HCT116 (cell line): ENCODE results near the gene SNX2. TPM values are rescaled to one million over a fixed set of nuclear protein-coding genes. Genes with fewer than 3 reads are reported as not detected.

Source experiments
- ATAC-seq: fragments of 200-7000 bp; cut with Tn5 transposase; 2 replicates; pipeline ENCODE4 v1.9.1; 2020; ENCODE audit warnings: mild to moderate bottlenecking, moderate library complexity
- BruUV-seq: library from RNA; stranded (reverse); fragments of 400-500 nt; replicated peaks from 2 replicates; lab custom pipeline; 2021; lab: Mats Ljungman, UMichigan
- CTCF ChIA-PET: fragments of 300-600 bp; sonication (Branson Sonifier 250); formaldehyde crosslinking; loops from one replicate; lab custom pipeline; 2021; ENCODE audit warnings: antibody characterized with exemption; lab: Charles Lee
- POLR2A ChIA-PET: fragments of 300-600, 350-600 bp; sonication (Branson Sonifier 250); formaldehyde crosslinking; loops from one replicate; lab custom pipeline; 2021; ENCODE audit warnings: antibody characterized with exemption; lab: Charles Lee
- RAD21 ChIA-PET, 2 experiments: fragments of 300-600 bp; sonication (Branson Sonifier 250); formaldehyde crosslinking; loops; one replicate each; lab custom pipeline; 2023; ENCODE audit warnings: low total read pairs in 2 of 2; ENCODE audit not compliant: uncharacterized antibody in 2 of 2, unreplicated experiment in 2 of 2, low non-redundant PET in 1 of 2; lab: Charles Lee
- DNase-seq: peaks from one replicate; pipeline ENCODE4 v3.0.0-alpha.2; 2010; ENCODE audit warnings: low read depth, low spot score
- H2AFZ ChIP-seq: fragments of 200-600 bp; shearing (Covaris generic), sonication (generic); 2 replicates; pipeline ENCODE4 v1.6.1; 2017; ENCODE audit warnings: low read depth, mixed run types, mixed read lengths, antibody characterized with exemption, low read length; ENCODE audit not compliant: poor library complexity, severe bottlenecking
- H3K27ac ChIP-seq: 2 replicates; pipeline ENCODE4 v1.5.1; 2012; ENCODE audit warnings: low read depth, low read length
- H3K27me3 ChIP-seq: fragments of 200-600 bp; sonication (generic); 2 replicates; pipeline ENCODE4 v1.6.1; 2016; ENCODE audit warnings: mixed run types, low read length, mixed read lengths; ENCODE audit not compliant: insufficient read depth
- H3K36me3 ChIP-seq, 2 experiments: fragments of 200-500 bp in 1 of 2; fragments of 200-600 bp in 1 of 2; sonication (Bioruptor generic) in 1 of 2; sonication (generic) in 1 of 2; 2 replicates each; pipeline versions ENCODE4 v1.5.1 to v1.6.1; 2014 to 2016; ENCODE audit warnings: low read length in 2 of 2, inconsistent platforms in 1 of 2, mixed read lengths in 1 of 2, mixed run types in 1 of 2; ENCODE audit not compliant: insufficient read depth in 2 of 2, control insufficient read depth in 1 of 2
- H3K4me1 ChIP-seq, 2 experiments: fragments of 200-600 bp in 1 of 2; sonication (generic) in 1 of 2; 2 replicates each; pipeline versions ENCODE4 v1.5.1 to v1.6.1; 2012 to 2017; ENCODE audit warnings: low read length in 2 of 2, inconsistent platforms in 1 of 2, mild to moderate bottlenecking in 1 of 2, mixed read lengths in 1 of 2, mixed run types in 1 of 2, moderate library complexity in 1 of 2; ENCODE audit not compliant: insufficient read depth in 2 of 2, control insufficient read depth in 1 of 2
- H3K4me2 ChIP-seq: fragments of 200-600 bp; sonication (generic); 2 replicates; pipeline ENCODE4 v1.6.1; 2017; ENCODE audit warnings: mixed run types, low read length, mixed read lengths
- H3K4me3 ChIP-seq, 2 experiments: fragments of 200-600 bp in 1 of 2; sonication (generic) in 1 of 2; replicated peaks in 1 of 2; 2 replicates each; pipeline ENCODE4 v1.5.1; 2011 to 2016; ENCODE audit warnings: low read length in 2 of 2, control low read depth in 1 of 2, low read depth in 1 of 2, mild to moderate bottlenecking in 1 of 2, mixed read lengths in 1 of 2, mixed run types in 1 of 2
- H3K79me2 ChIP-seq: fragments of 200-600 bp; sonication (generic); 2 replicates; pipeline ENCODE4 v1.6.1; 2017; ENCODE audit warnings: mild to moderate bottlenecking, mixed run types, low read length, moderate library complexity, mixed read lengths; ENCODE audit not compliant: insufficient read depth
- H3K9ac ChIP-seq: fragments of 200-600 bp; sonication (generic); 2 replicates; pipeline ENCODE4 v1.6.1; 2016; ENCODE audit warnings: low read length, mixed read lengths
- H3K9me2 ChIP-seq: fragments of 200-600 bp; sonication (generic), shearing (Covaris generic); 2 replicates; pipeline ENCODE4 v1.6.1; 2017; ENCODE audit warnings: mixed run types, mild to moderate bottlenecking, moderate library complexity; ENCODE audit not compliant: insufficient read depth
- H3K9me3 ChIP-seq, 2 experiments: fragments of 200-500 bp in 1 of 2; fragments of 200-600 bp in 1 of 2; sonication (Bioruptor generic) in 1 of 2; sonication (generic) in 1 of 2; 2 replicates each; pipeline ENCODE4 v1.6.1; 2014 to 2017; ENCODE audit warnings: low read length in 2 of 2, mixed read lengths in 2 of 2, inconsistent platforms in 1 of 2, low read depth in 1 of 2, mild to moderate bottlenecking in 1 of 2, mixed run types in 1 of 2, moderate library complexity in 1 of 2; ENCODE audit not compliant: control insufficient read depth in 1 of 2, insufficient read depth in 1 of 2
- H4K20me1 ChIP-seq: fragments of 200-600 bp; sonication (generic), shearing (Covaris generic); 2 replicates; pipeline ENCODE4 v1.6.1; 2017; ENCODE audit warnings: mixed run types, mild to moderate bottlenecking, moderate library complexity; ENCODE audit not compliant: insufficient read depth
- ATF3 ChIP-seq: IDR thresholded peaks from 2 replicates; pipeline ENCODE4 v1.6.1; 2012
- CEBPB ChIP-seq: IDR thresholded peaks from 2 replicates; pipeline ENCODE4 v1.6.1; 2012; ENCODE audit warnings: low read depth
- CTCF ChIP-seq, 3 experiments: fragments of 200-600 bp in 1 of 3; sonication (generic) in 1 of 3; IDR thresholded peaks in 2 of 3; conservative IDR thresholded peaks in 1 of 3; 2 replicates each; pipeline ENCODE4 v1.5.1; 2012 to 2017; ENCODE audit warnings: low read depth in 2 of 3, low read length in 2 of 3, antibody characterized with exemption in 1 of 3, borderline replicate concordance in 1 of 3, control low read depth in 1 of 3, mild to moderate bottlenecking in 1 of 3, mixed read lengths in 1 of 3, mixed run types in 1 of 3, moderate library complexity in 1 of 3; ENCODE audit not compliant: insufficient read depth in 1 of 3
- EZH2 ChIP-seq: fragments of 200-600 bp; sonication (generic); IDR thresholded peaks from 2 replicates; pipeline ENCODE4 v1.6.1; 2017; ENCODE audit warnings: antibody characterized with exemption, mixed run types
- EZH2phosphoT487 ChIP-seq: fragments of 200-600 bp; IDR thresholded peaks from 2 replicates; pipeline ENCODE4 v1.6.1; 2018; ENCODE audit warnings: antibody characterized with exemption, borderline replicate concordance
- JUND ChIP-seq: IDR thresholded peaks from 2 replicates; pipeline ENCODE4 v1.6.1; 2012
- MAX ChIP-seq: IDR thresholded peaks from 2 replicates; pipeline ENCODE4 v1.6.1; 2012
- POLR2A ChIP-seq: IDR thresholded peaks from 2 replicates; pipeline ENCODE4 v1.7.0; 2011; ENCODE audit warnings: borderline replicate concordance; ENCODE audit not compliant: insufficient read depth, insufficient read length; ENCODE audit errors: extremely low read depth
- SIN3A ChIP-seq: IDR thresholded peaks from 2 replicates; pipeline ENCODE4 v1.6.1; 2012; ENCODE audit warnings: low read depth
- SP1 ChIP-seq: IDR thresholded peaks from 2 replicates; pipeline ENCODE4 v1.6.1; 2012; ENCODE audit warnings: low read depth
- TCF7L2 ChIP-seq: IDR thresholded peaks from 2 replicates; pipeline ENCODE4 v1.7.0; 2011; ENCODE audit warnings: borderline replicate concordance, inconsistent platforms; ENCODE audit not compliant: insufficient read depth, insufficient read length; ENCODE audit errors: extremely low read depth
- YY1 ChIP-seq: IDR thresholded peaks from 2 replicates; pipeline ENCODE4 v1.6.1; 2011; ENCODE audit warnings: low read length, low read depth, moderate library complexity, mild to moderate bottlenecking; ENCODE audit not compliant: insufficient replicate concordance; ENCODE audit errors: extremely low read depth
- ZBTB33 ChIP-seq: IDR thresholded peaks from 2 replicates; pipeline ENCODE4 v1.6.1; 2011; ENCODE audit warnings: mild to moderate bottlenecking, low read length, moderate library complexity; ENCODE audit not compliant: insufficient replicate concordance; ENCODE audit errors: extremely low read depth
- ZFX ChIP-seq: fragments of 450-650 bp; IDR thresholded peaks from 2 replicates; pipeline ENCODE4 v1.6.1; 2017
- ZNF274 ChIP-seq: fragments of 200-500 bp; sonication (Bioruptor generic); IDR thresholded peaks from 2 replicates; pipeline ENCODE4 v1.6.1; 2014; ENCODE audit warnings: mild to moderate bottlenecking, low read depth, low read length, inconsistent platforms
- intact Hi-C: fragments of 100-400 bp; cut with micrococcal nuclease; formaldehyde crosslinking; loops from 2 replicates; pipeline ENCODE4 v1.10.0; 2022
- total RNA-seq: library from RNA; stranded (reverse); gene quantifications from one replicate; pipeline ENCODE4 v1.2.1, GENCODE V29; 2021; ENCODE audit not compliant: unreplicated experiment

SNX2 gene
- total RNA-seq, 1 experiment from 2014 or later, result 57.7 TPM

- no peaks in the 10 kb centered on the region for H3K36me3 ChIP-seq
- no peak overlapping the region for H2AFZ ChIP-seq
- no peak for ATAC-seq
- ChIA-PET POLR2A (no interaction called here), CTCF (no interaction called here), RAD21 (no interaction called here)
- BruUV-seq, result no TSS peak
- no peaks in the 10 kb centered on the region for H3K27me3 ChIP-seq
- H3K9me2 ChIP-seq, result no peaks in the 10 kb centered on the region
- H3K79me2 ChIP-seq, result no peaks in the 10 kb centered on the region
- no peaks in the 10 kb centered on the region for H3K9me3 ChIP-seq
- intact Hi-C loops, result no loop called here
- no peaks in the 10 kb centered on the region for H4K20me1 ChIP-seq
- no peak overlapping the region for H3K27ac ChIP-seq
- H3K4me2 ChIP-seq, result no peak overlapping the region
- no peak overlapping the region for H3K4me3 ChIP-seq
- no peak overlapping the region for H3K9ac ChIP-seq
- H3K4me1 ChIP-seq, result no peaks in the 10 kb centered on the region
- TF ChIP-seq EZH2 (no peak), SIN3A (no peak), ZNF274 (no peak), CTCF (IDR thresholded peaks at IDR 0.05 in 2 of 3, conservative IDR thresholded peaks at IDR 0.05 in 1 of 3; ENCODE audit: borderline replicate concordance in 1 of 3, insufficient read depth in 1 of 3, low read depth in 2 of 3, low read length in 2 of 3) (no peak), TCF7L2 (no peak), SP1 (no peak), MAX (no peak), ZBTB33 (no peak), POLR2A (no peak), ZFX (no peak), JUND (no peak), CEBPB (no peak), ATF3 (no peak), EZH2phosphoT487 (no peak), YY1 (no peak)
- TF ChIP-seq, all 23 proteins: peak for 0
- no peak for DNase-seq
These were observed 15.4 kb upstream of the SNX2 start for GRCh38 chr5:122759241-122760070.
